CD4-positive, alpha-beta T cell treated with Interleukin-17A for 4 hours (primary cell): ENCODE data around the gene BACH2.

ENCODE experiments used
- DNase-seq: peaks from one replicate; pipeline ENCODE4 v3.0.0-alpha.2; 2020; ENCODE audit warnings: mixed read lengths

Gene BACH2

DNA sequence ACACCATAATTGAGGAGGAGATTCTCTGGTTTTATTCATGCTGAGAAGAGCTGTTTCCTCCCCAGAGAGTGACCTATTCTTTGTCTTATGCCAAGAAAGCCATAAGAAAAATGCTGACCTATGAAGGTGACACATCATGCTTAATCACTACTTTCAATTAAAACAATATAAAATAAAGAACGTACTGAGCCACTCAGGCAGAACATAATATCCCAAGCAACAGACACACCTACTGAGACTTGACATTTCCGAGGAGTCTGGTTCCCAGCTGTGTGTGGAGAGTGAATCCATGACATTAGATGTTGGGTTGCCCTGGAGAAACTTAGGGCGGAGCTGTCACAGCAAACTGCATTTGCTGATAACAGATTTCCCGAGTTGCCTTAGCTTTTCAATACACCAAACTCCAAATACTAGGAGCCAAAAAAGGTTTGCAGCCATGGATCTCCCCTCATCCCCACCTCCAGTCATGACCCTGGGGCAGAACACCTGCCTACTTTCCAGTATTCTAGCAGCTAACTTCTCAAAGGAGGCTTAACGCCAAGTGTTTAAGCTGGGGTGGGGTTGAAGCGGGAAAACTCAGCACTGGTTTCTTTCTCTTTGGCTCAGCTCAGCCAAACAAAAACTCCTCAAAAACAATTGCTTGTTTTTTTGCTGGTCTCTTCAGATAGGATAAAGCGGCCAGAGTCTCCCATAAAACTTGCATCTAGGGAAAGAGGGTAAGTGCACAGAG is 92.2 kb downstream of the BACH2 start:
- no peak for DNase-seq

- DNase-seq: no peak
These were observed 93.0 kb downstream of the BACH2 start for GRCh38 chr6:90203672-90204071.

DNA sequence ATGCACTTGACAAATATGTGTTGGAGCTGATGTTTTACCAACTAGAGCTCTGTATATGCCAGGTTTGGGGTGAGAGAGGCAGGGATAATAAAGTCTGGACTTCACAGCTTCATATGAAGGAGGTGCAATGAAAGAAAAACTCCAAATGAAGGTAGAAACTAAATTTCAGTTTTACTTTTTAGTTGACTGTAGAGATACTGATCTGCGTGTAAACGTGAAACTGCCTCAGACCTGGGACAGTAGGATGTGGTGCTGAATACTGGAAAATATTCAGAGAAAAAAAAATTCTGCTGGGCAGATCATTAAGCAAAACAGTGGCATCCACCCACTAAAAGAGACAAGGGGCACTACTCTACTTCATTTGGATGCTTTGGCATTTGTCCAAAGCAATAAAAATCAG is 94.5 kb downstream of the BACH2 start:
- DNase-seq: no peak

- DNase-seq: no peak
These were observed 96.7 kb downstream of the BACH2 start for GRCh38 chr6:90199900-90200299.

DNA sequence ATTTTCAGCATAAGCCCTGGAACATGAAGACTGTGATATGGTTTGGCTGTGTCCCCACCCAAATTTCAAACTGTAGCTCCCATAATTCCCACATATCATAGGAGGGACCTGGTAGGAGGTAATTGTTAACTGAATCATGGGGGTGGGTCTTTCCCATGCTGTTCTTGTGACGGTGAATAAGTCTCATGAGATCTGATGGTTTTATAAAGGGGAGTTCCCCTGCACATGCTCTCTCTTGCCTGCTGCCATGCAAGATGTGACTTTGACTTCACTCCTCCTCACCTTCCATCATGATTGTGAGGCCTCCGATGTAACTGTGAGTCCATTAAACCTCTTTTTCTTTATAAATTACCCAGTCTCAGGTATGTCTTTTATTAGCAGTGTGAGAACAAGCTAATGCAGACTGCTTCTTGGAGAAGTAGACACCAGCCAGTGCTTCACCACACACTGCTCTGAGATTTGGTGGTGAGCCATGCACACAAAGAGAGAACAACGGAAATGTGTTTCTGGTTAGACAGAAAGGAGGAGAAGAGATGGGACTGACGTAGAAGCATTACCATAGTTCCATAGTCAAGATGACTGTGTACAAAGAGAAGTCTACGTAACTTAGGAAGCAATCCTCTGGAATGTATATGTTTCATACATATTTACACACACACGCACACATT is 97.8 kb downstream of the BACH2 start:
- no peak for DNase-seq

- DNase-seq: no peak
These were observed 98.7 kb downstream of the BACH2 start for GRCh38 chr6:90197854-90198496.

- DNase-seq: no peak
These were observed 101.4 kb downstream of the BACH2 start for GRCh38 chr6:90195094-90195829.

DNA sequence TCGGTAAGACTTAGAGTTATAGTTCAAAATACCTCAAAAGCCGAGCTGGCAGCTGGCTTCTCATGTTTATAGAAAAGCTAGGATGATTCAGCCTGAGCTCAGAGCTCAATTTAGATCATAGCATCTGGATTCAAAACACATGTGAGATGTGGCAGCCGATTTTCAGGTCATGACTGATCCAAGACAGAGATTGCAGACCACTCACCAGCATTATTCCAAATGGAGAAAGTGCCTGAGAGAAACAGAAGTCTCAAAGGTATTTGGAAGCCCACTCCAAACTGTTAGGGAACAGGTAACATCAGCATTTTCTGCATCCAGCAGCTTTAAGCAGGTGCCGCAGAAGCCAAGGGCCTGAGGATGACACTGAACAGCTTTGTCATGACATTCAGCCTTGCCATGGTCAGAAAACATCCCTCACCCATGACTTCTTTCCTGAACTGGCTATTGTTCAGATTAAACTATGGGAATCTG is 102.2 kb downstream of the BACH2 start:
- peak; percentile 48 for DNase-seq

DNA sequence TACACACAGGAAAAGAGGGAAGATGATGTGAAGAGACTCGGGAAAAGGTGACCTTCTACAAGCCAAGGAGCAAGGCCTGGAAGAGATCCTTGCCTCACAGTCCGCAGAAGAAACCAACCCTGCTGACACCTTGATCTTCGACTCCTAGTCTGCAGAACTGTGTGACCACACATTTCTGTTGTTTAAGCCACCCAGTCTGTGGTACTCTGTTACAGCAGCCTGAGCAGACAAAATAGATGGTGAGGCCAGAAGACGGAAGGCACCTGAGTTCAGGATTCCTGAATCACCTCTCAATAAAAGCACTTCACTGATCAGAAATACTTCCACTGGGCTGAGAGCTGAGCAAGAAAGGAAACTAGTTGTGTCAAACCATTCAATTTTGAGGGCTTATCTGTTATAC is 103.3 kb downstream of the BACH2 start:
- peak; percentile 25 for DNase-seq

- peak; percentile 27 for DNase-seq
These were observed 103.8 kb downstream of the BACH2 start for GRCh38 chr6:90192857-90193256.

DNA sequence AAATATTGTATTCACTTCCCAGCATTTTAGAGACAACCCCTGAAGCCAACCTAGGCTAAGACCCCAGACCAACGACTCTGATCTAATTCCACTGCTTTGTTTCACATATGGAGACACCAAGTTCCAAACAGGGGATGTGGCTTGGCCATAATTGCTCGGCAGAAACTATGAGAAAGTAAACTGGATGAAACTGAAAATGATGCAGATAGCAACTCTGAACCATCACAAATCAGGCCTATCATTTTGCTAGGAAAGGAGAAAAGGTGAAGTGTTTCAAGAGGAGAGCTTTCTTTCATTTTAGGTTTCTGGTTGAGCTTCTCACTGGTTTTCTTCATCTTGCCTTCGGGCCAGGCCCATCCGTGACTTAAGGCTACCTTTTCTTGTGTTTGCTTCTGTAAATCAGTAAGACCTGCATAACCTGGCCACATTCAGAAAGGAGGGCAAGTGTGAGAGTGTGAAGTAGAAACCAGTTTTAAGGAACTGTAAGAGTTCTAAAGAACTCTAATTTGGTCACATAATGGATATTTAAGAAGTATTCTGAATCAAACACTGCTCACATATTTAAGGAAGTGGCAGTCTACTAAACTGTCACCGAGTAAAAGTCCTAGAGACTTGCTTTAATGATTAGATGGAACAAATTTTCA is 105.8 kb downstream of the BACH2 start:
- no peak for DNase-seq

GRCh38 chr6:90190131-90190530 is 106.5 kb downstream of the BACH2 start:
- DNase-seq: no peak

- peak; percentile 41 for DNase-seq
These were observed 109.1 kb downstream of the BACH2 start for GRCh38 chr6:90187437-90188121.

DNA sequence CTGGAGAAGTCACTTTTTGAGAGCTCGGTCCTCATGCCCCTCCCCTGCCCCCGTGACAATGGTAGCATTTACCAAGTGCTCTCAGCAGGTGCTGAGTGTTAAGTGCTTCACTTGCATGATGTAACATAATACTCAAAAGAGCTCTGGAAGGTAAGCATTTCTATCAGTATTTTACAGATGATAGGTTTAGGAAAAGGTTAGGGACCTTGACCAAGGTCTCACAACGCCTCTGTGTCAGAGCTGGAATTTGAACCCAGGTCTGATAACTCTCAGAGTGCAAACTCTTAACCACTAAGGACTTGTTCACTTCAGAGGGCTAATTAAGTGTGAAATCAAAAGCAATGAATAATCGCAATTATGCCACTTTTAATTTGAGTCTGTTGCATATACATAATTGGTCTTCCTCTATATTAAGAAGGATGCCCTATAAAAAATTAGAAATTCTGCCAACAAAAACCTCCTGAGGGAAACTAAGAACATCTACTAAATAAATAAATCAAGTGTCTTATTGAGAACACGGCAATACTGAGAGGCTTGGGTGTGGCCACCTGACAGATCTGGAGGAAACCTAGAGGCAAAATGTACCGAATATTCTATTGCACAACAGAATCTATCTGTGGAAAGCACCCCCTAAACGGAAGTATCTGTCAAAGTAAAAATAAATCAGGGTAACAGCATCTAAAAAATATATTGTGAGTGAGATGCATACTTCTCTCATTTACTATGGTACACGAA is 109.8 kb downstream of the BACH2 start:
- DNase-seq: peak; percentile 46

DNA sequence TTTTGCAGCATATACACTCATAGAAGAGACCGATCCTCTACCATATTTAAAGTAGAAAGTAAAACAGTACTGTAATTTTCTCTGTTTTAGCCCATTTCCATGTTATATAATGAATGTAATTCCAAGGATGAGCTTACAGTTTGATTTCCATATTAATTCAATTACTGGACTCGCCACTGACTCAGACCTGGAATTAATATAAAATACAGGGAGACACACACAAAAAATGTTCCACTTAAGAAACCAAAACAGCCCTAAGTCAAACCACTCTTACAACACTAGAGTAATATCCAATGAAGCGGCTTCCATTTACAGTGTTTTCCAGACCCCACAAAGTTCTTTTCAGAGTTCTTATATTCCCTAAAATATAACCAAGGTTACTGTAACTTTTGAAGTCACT is 110.6 kb downstream of the BACH2 start:
- no peak for DNase-seq

DNA sequence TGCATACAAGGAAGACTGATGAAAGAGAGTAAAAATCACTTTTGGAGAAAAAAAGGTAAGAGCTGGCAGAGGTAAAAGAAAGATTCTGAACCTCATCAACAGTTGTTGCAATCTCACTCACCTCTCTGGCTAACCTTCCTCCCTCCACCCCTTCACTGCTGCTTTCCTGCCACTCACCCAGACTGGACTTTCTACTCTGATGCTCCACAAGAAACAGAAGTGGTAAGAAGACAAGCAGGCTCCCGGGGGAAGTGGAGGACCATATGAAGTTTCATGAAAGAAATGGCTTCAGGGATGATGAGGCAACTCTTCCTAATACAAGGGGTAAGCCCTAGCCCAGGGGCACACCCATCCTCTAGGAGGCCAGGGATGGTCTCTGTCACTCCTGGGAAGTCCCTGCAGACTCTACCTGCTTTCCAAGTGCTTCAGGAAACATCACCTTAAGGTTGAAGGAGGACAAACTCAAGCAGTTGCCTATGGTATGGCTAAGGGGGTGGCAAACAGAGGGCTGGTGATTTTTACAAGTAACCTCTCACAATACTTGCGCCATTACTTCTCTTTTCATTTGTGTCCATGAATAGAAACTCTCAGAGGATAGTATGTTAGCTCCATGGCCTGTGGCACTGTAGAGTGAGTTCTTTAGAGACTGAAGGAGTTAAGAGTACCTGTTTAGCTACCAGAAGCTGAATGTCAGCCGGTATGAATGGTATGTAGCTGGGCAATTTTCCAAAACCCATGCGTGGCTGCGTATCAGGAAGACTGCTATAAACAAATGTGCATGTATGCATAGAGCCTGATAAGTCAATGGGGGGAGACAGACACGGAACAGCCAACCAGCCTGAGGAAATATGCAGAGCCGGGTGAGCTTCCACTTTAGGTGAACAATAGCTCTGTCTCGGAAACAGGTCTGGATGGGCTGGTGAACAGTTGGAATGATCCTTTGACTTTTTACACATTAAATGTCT is 112.0 kb downstream of the BACH2 start:
- DNase-seq: peak; percentile 48

- no peak for DNase-seq
These were observed 112.9 kb downstream of the BACH2 start for GRCh38 chr6:90183587-90184333.

GRCh38 chr6:90180526-90180925 is 116.1 kb downstream of the BACH2 start:
- no peak for DNase-seq
